MCF 10A (cell line): ENCODE results near the gene DEFB112. TPM values are rescaled to one million over a fixed set of nuclear protein-coding genes. Genes with fewer than 3 reads are reported as not detected.

Source experiments
- BruUV-seq: library from RNA; stranded (reverse); fragments of 400-500 nt; replicated peaks from 2 replicates; lab custom pipeline; 2021; lab: Mats Ljungman, UMichigan
- CTCF ChIA-PET: fragments of 300-600 bp; sonication (Branson Sonifier 250); formaldehyde crosslinking; extraction: SDS; loops from one replicate; lab custom pipeline; 2021; ENCODE audit warnings: antibody characterized with exemption, inconsistent platforms; lab: Yijun Ruan, JAX
- POLR2A ChIA-PET: fragments of 300-600, 350-650 bp; sonication (Branson Sonifier 250); formaldehyde crosslinking; extraction: SDS; loops from one replicate; lab custom pipeline; 2020; ENCODE audit warnings: antibody characterized with exemption, inconsistent platforms; lab: Yijun Ruan, JAX
- DNase-seq: peaks from one replicate; pipeline ENCODE4 v3.0.0-alpha.2; 2018; ENCODE audit not compliant: unreplicated experiment
- H3K27ac Mint-ChIP-seq: one replicate; pipeline ENCODE4 v1.8.0; 2022; ENCODE audit warnings: mild to moderate bottlenecking, low read depth, mixed read lengths; ENCODE audit not compliant: unreplicated experiment
- H3K27me3 Mint-ChIP-seq: one replicate; pipeline ENCODE4 v1.8.0; 2022; ENCODE audit warnings: mixed read lengths; ENCODE audit not compliant: insufficient read depth, unreplicated experiment
- H3K36me3 Mint-ChIP-seq: one replicate; pipeline ENCODE4 v1.8.0; 2022; ENCODE audit warnings: mild to moderate bottlenecking, moderate library complexity, mixed read lengths; ENCODE audit not compliant: insufficient read depth, unreplicated experiment
- H3K4me1 Mint-ChIP-seq: one replicate; pipeline ENCODE4 v1.8.0; 2022; ENCODE audit warnings: mixed read lengths; ENCODE audit not compliant: insufficient read depth, unreplicated experiment
- H3K4me3 Mint-ChIP-seq: one replicate; pipeline ENCODE4 v1.8.0; 2022; ENCODE audit warnings: mild to moderate bottlenecking, moderate library complexity, mixed read lengths; ENCODE audit not compliant: unreplicated experiment
- H3K9me3 Mint-ChIP-seq: one replicate; pipeline ENCODE4 v1.8.0; 2022; ENCODE audit warnings: mixed read lengths; ENCODE audit not compliant: unreplicated experiment
- CTCF ChIP-seq: fragments of 200-600 bp; IDR thresholded peaks from one replicate; pipeline ENCODE4 v1.8.0; 2022; ENCODE audit warnings: antibody characterized with exemption, mild to moderate bottlenecking; ENCODE audit not compliant: unreplicated experiment
- intact Hi-C: fragments of 100-400 bp; cut with micrococcal nuclease; formaldehyde crosslinking; loops from 2 replicates; pipeline ENCODE4 v1.14.1; 2022
- total RNA-seq: library from RNA; stranded (reverse); gene quantifications from 2 replicates; pipeline ENCODE4 v1.2.3, GENCODE V29; 2022

The DEFB112 gene
- total RNA-seq, 1 experiment from 2014 or later, result not detected

GRCh38 chr6:50087231-50087954, 37.7 kb upstream of the DEFB112 start:
- CTCF ChIA-PET, result interaction anchor here (0.6 kb wide), 2 partner anchors 1293 to 1777 kb away, joined by 3 to 4 read pairs; no protein-coding TSS in a partner anchor

GRCh38 chr6:50077385-50077784, 27.7 kb upstream of the DEFB112 start:
- Mint-ChIP-seq H3K27ac (no peak overlapping the region), H3K4me3 (no peak overlapping the region), H3K4me1 (no peaks in the 10 kb centered on the region), H3K9me3 (no peaks in the 10 kb centered on the region), H3K27me3 (peaks cover 17% of the 10 kb centered on the region), H3K36me3 (no peaks in the 10 kb centered on the region)
- no peak for DNase-seq
- no TSS peak for BruUV-seq
- POLR2A ChIA-PET, result no interaction called here
- CTCF ChIA-PET, result no interaction called here
- intact Hi-C loops, result no loop called here
- TF ChIP-seq CTCF, result no peak

More at GRCh38 chr6:50087231-50087954, 37.7 kb upstream of the DEFB112 start:
- Mint-ChIP-seq H3K4me1 (no peaks in the 10 kb centered on the region), H3K27me3 (no peaks in the 10 kb centered on the region), H3K4me3 (no peak overlapping the region), H3K27ac (no peak overlapping the region), H3K9me3 (no peaks in the 10 kb centered on the region), H3K36me3 (no peaks in the 10 kb centered on the region)
- DNase-seq, result peak; percentile 36
- POLR2A ChIA-PET, result no interaction called here
- no TSS peak for BruUV-seq
- TF ChIP-seq CTCF, result no peak
- intact Hi-C loops, result no loop called here

GRCh38 chr6:50076431-50076830, 26.7 kb upstream of the DEFB112 start:
- intact Hi-C loops, result no loop called here
- no peaks in the 10 kb centered on the region for H3K4me1 Mint-ChIP-seq
- peaks cover 26% of the 10 kb centered on the region for H3K27me3 Mint-ChIP-seq
- H3K4me3 Mint-ChIP-seq, result no peak overlapping the region
- no peak for TF ChIP-seq CTCF
- ChIA-PET CTCF (interaction anchor here (0.6 kb wide), 1 partner anchor 17 kb away, joined by 3 read pairs; no protein-coding TSS in a partner anchor), POLR2A (no interaction called here)
- DNase-seq, result no peak
- no peaks in the 10 kb centered on the region for H3K9me3 Mint-ChIP-seq
- BruUV-seq, result no TSS peak
- H3K36me3 Mint-ChIP-seq, result no peaks in the 10 kb centered on the region
- no peak overlapping the region for H3K27ac Mint-ChIP-seq

GRCh38 chr6:50071921-50072320, 22.2 kb upstream of the DEFB112 start:
- Mint-ChIP-seq H3K4me1 (no peaks in the 10 kb centered on the region), H3K36me3 (no peaks in the 10 kb centered on the region), H3K9me3 (no peaks in the 10 kb centered on the region), H3K4me3 (no peak overlapping the region), H3K27ac (no peak overlapping the region), H3K27me3 (peaks cover 40% of the 10 kb centered on the region)
- no peak for DNase-seq
- CTCF ChIA-PET, result interaction anchor here (1.3 kb wide), 1 partner anchor 9 kb away, joined by 3 read pairs; no protein-coding TSS in a partner anchor
- BruUV-seq, result no TSS peak
- POLR2A ChIA-PET, result no interaction called here
- no peak for TF ChIP-seq CTCF
- intact Hi-C loops, result no loop called here
